OCI-LY1 (cell line): ENCODE data around the gene CA5A.
"Not testable (repeated sequence)": the region's sequence is repeated elsewhere in the genome, so short reads cannot be mapped to it uniquely, and the experiment has no call there.

Source experiments
- H2AFZ ChIP-seq: fragments of 200-600 bp; sonication (generic), shearing (Covaris generic); 2 replicates; pipeline ENCODE4 v1.6.0; 2014; ENCODE audit warnings: antibody characterized with exemption, mild to moderate bottlenecking, low read length
- H3F3A ChIP-seq: fragments of 200-600 bp; sonication (generic), shearing (Covaris generic); 2 replicates; pipeline ENCODE4 v1.6.0; 2014; ENCODE audit warnings: mild to moderate bottlenecking, antibody characterized with exemption, low read length, moderate library complexity; ENCODE audit not compliant: insufficient read depth
- H3K27ac ChIP-seq: fragments of 200-600 bp; sonication (generic); 2 replicates; pipeline ENCODE4 v1.5.1; 2014; ENCODE audit warnings: low read length, mixed run types, mild to moderate bottlenecking, low read depth; ENCODE audit not compliant: poor library complexity, severe bottlenecking
- H3K27me3 ChIP-seq: fragments of 200-600 bp; sonication (generic); 2 replicates; pipeline ENCODE4 v1.6.0; 2014; ENCODE audit warnings: antibody characterized with exemption, mild to moderate bottlenecking, low read length, moderate library complexity; ENCODE audit not compliant: insufficient read depth
- H3K36me3 ChIP-seq: fragments of 200-600 bp; sonication (generic); 2 replicates; pipeline ENCODE4 v1.6.1; 2014; ENCODE audit warnings: mild to moderate bottlenecking, antibody characterized with exemption, low read length, moderate library complexity, mixed read lengths; ENCODE audit not compliant: insufficient read depth
- H3K4me1 ChIP-seq: fragments of 200-600 bp; sonication (generic); 2 replicates; pipeline ENCODE4 v1.5.1; 2014; ENCODE audit warnings: mild to moderate bottlenecking, low read length, moderate library complexity; ENCODE audit not compliant: insufficient read depth, severe bottlenecking
- H3K4me2 ChIP-seq: fragments of 200-600 bp; sonication (generic), shearing (Covaris generic); 2 replicates; pipeline ENCODE4 v1.6.1; 2014; ENCODE audit warnings: low read length
- H3K4me3 ChIP-seq: fragments of 200-600 bp; sonication (generic); 2 replicates; pipeline ENCODE4 v1.5.1; 2014; ENCODE audit warnings: low read length, low read depth, mild to moderate bottlenecking, mixed read lengths; ENCODE audit not compliant: poor library complexity, severe bottlenecking
- H3K79me2 ChIP-seq: fragments of 200-600 bp; shearing (Covaris generic); 2 replicates; pipeline ENCODE4 v1.6.1; 2016; ENCODE audit warnings: mixed run types, low read length, mixed read lengths; ENCODE audit not compliant: insufficient read depth
- H3K9ac ChIP-seq: fragments of 200-600 bp; sonication (generic), shearing (Covaris generic); 2 replicates; pipeline ENCODE4 v1.6.1; 2014; ENCODE audit warnings: mild to moderate bottlenecking, low read length, mixed read lengths
- H3K9me2 ChIP-seq: fragments of 200-600 bp; sonication (generic), shearing (Covaris generic); 2 replicates; pipeline ENCODE4 v1.6.1; 2014; ENCODE audit warnings: low read depth, mild to moderate bottlenecking, low read length, mixed read lengths
- H3K9me3 ChIP-seq: fragments of 200-600 bp; shearing (Covaris generic); 2 replicates; pipeline ENCODE4 v1.6.1; 2014; ENCODE audit warnings: low read length, mixed read lengths
- H4K20me1 ChIP-seq: fragments of 200-600 bp; sonication (generic), shearing (Covaris generic); 2 replicates; pipeline ENCODE4 v1.6.0; 2016; ENCODE audit warnings: mild to moderate bottlenecking, low read length; ENCODE audit not compliant: insufficient read depth
- EZH2 ChIP-seq: fragments of 200-600 bp; sonication (generic), shearing (Covaris generic); IDR thresholded peaks from 2 replicates; pipeline ENCODE4 v1.8.0; 2017; ENCODE audit warnings: borderline replicate concordance, mixed run types, mild to moderate bottlenecking, antibody characterized with exemption, low read length, moderate library complexity, mixed read lengths
- TF ChIP-seq, protein P1 (sequence below): fragments of 200-600 bp; sonication (generic), shearing (Covaris generic); IDR thresholded peaks from 2 replicates; pipeline ENCODE4 v1.5.1; 2017; ENCODE audit warnings: mild to moderate bottlenecking, antibody characterized with exemption, low read length, moderate library complexity, mixed read lengths

The CA5A gene

GRCh38 chr16:87891764-87892163, 44.6 kb downstream of the CA5A start:
- no peak overlapping the region for H2AFZ ChIP-seq
- TF ChIP-seq, protein P1, sequence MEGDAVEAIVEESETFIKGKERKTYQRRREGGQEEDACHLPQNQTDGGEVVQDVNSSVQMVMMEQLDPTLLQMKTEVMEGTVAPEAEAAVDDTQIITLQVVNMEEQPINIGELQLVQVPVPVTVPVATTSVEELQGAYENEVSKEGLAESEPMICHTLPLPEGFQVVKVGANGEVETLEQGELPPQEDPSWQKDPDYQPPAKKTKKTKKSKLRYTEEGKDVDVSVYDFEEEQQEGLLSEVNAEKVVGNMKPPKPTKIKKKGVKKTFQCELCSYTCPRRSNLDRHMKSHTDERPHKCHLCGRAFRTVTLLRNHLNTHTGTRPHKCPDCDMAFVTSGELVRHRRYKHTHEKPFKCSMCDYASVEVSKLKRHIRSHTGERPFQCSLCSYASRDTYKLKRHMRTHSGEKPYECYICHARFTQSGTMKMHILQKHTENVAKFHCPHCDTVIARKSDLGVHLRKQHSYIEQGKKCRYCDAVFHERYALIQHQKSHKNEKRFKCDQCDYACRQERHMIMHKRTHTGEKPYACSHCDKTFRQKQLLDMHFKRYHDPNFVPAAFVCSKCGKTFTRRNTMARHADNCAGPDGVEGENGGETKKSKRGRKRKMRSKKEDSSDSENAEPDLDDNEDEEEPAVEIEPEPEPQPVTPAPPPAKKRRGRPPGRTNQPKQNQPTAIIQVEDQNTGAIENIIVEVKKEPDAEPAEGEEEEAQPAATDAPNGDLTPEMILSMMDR = no peak
- TF ChIP-seq EZH2 = no peak
- H3K9ac ChIP-seq = no peak overlapping the region
- no peaks in the 10 kb centered on the region for H3K4me1 ChIP-seq
- no peaks in the 10 kb centered on the region for H3F3A ChIP-seq
- H4K20me1 ChIP-seq = no peaks in the 10 kb centered on the region
- no peaks in the 10 kb centered on the region for H3K27me3 ChIP-seq
- no peaks in the 10 kb centered on the region for H3K9me2 ChIP-seq
- H3K9me3 ChIP-seq = no peaks in the 10 kb centered on the region
- H3K4me3 ChIP-seq = no peak overlapping the region
- no peaks in the 10 kb centered on the region for H3K36me3 ChIP-seq
- no peaks in the 10 kb centered on the region for H3K79me2 ChIP-seq
- H3K4me2 ChIP-seq = no peak overlapping the region
- H3K27ac ChIP-seq = no peak overlapping the region

DNA sequence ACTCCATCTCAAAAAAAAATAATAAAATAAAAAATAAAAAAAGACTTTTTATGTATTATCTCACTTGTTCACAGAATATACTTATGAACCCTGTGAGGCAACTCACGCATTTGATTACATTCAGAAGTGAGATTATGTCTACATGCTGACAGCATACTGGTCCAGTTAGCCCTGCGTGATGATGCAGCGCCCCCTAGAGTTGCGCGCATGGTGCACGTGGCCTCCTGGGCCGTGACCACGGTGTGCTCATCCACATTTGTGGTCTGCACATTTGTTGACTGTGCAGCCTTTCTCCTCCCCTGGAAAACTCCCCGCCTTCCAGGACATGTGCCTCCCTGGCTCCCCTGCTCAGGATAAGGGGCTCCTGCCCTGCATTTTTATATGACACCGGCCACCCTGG, 46.6 kb downstream of the CA5A start:
- H3K4me3 ChIP-seq, H3K36me3 ChIP-seq: not testable (repeated sequence)

DNA sequence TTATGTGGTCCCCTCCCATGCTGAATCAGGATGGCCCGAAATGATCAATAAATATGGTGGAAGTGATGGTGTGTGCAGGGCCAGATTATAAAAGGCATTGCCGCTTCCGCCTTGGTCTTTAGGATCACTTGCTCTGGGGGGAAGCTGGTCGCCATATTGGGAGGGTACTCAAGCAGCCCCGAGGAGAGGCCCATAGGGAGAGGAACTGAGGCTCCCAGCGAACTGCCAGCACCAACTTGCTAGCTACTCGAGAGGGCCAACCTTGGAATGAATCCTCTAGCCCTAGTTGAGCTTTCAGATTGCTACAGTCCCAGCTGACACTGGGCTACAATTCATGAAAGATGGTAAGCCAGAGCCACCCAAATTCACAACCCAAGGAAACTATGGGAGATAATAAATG, 48.0 kb downstream of the CA5A start:
- H3K27ac ChIP-seq, H4K20me1 ChIP-seq, H3K79me2 ChIP-seq, H3K9me3 ChIP-seq, H2AFZ ChIP-seq, H3F3A ChIP-seq, H3K9ac ChIP-seq, H3K4me1 ChIP-seq, H3K4me2 ChIP-seq, H3K27me3 ChIP-seq, H3K4me3 ChIP-seq, H3K9me2 ChIP-seq, H3K36me3 ChIP-seq: not testable (repeated sequence)

More for the DNA sequence above, 46.6 kb downstream of the CA5A start:
- not testable (repeated sequence) for H3K9me2 ChIP-seq, H3K4me1 ChIP-seq, H3K79me2 ChIP-seq, H4K20me1 ChIP-seq, H3K9me3 ChIP-seq, H3F3A ChIP-seq, H3K9ac ChIP-seq, H3K27ac ChIP-seq, H2AFZ ChIP-seq, H3K27me3 ChIP-seq, H3K4me2 ChIP-seq
- TF ChIP-seq, protein P1 = peak; percentile 37

- H4K20me1 ChIP-seq, H3K4me1 ChIP-seq, H3K9me2 ChIP-seq, H3K4me2 ChIP-seq, H3K27me3 ChIP-seq, H2AFZ ChIP-seq, H3K27ac ChIP-seq, H3K79me2 ChIP-seq, H3K4me3 ChIP-seq, H3F3A ChIP-seq, H3K9ac ChIP-seq, H3K9me3 ChIP-seq, H3K36me3 ChIP-seq: not testable (repeated sequence)
These were observed 48.4 kb downstream of the CA5A start for GRCh38 chr16:87887931-87888330.

- H3K79me2 ChIP-seq, H3K4me1 ChIP-seq, H2AFZ ChIP-seq, H3K9ac ChIP-seq, H4K20me1 ChIP-seq, H3K27me3 ChIP-seq, H3K4me2 ChIP-seq, H3K27ac ChIP-seq, H3K4me3 ChIP-seq, H3F3A ChIP-seq, H3K36me3 ChIP-seq, H3K9me2 ChIP-seq, H3K9me3 ChIP-seq: not testable (repeated sequence)
These were observed 50.9 kb downstream of the CA5A start for GRCh38 chr16:87885371-87885967.
